ENCODE data around the gene SLC27A5. TPM values are rescaled to one million over a fixed set of nuclear protein-coding genes. Genes with fewer than 3 reads are reported as not detected.

Gene SLC27A5
- total and polyA plus RNA-seq, 2 of the 13 experiments (the other 11 are each of a cell fraction or from before 2014, with no cell fraction given) = 30.3 to 40.2 TPM

- TF ChIP-seq PREB (CRISPR knock-in tag; IDR thresholded peaks at IDR 0.05) (no peak), RBM22 (optimal IDR thresholded peaks at IDR 0.05; ENCODE audit: low read length) (peak; percentile 22), ZNF343 (CRISPR knock-in tag; IDR thresholded peaks at IDR 0.05) (no peak), ZNF160 (CRISPR knock-in tag; IDR thresholded peaks at IDR 0.05) (no peak), ZNF614 (CRISPR knock-in tag; IDR thresholded peaks at IDR 0.05; ENCODE audit: borderline replicate concordance) (no peak), ZNF142 (CRISPR knock-in tag; IDR thresholded peaks at IDR 0.05) (0 out of 2 replicates have a peak, but pooled peaks have one; percentile 10), DRAP1 (CRISPR knock-in tag; IDR thresholded peaks at IDR 0.05) (0 out of 2 replicates have a peak, but pooled peaks have one; percentile 36), ZNF800 (CRISPR knock-in tag; IDR thresholded peaks at IDR 0.05) (peak; percentile 23; the same call in 1 of the 2 replicates), ZNF747 (CRISPR knock-in tag; IDR thresholded peaks at IDR 0.05; ENCODE audit: borderline replicate concordance) (no peak), KDM5B (CRISPR knock-in tag; IDR thresholded peaks at IDR 0.05; ENCODE audit: borderline replicate concordance) (no peak), MAFF (IDR thresholded peaks at IDR 0.05; ENCODE audit: low read depth, low read length) (no peak), IRX3 (CRISPR knock-in tag; IDR thresholded peaks at IDR 0.05; ENCODE audit: borderline replicate concordance, low read depth) (0 out of 2 replicates have a peak, but pooled peaks have one; percentile 19), ATF6 (CRISPR knock-in tag; conservative IDR thresholded peaks at IDR 0.05) (no peak), TERF1 (CRISPR knock-in tag; IDR thresholded peaks at IDR 0.05) (no peak), ZNF549 (CRISPR knock-in tag; IDR thresholded peaks at IDR 0.05) (no peak), ZNF230 (CRISPR knock-in tag; IDR thresholded peaks at IDR 0.05) (no peak)
Measured at GRCh38 chr19:58519087-58519354, 7.2 kb upstream of the SLC27A5 start (continued).

Data from HepG2 (cell line).